ENCODE results near the gene DOCK2.

GRCh38 chr5:169591636-169592035, 45.4 kb upstream of the DOCK2 start:
- TF ChIP-seq POLR2A (IDR thresholded peaks at IDR 0.05; ENCODE audit: low read length) = no peak
- no peak for TF ChIP-seq MAX (IDR thresholded peaks at IDR 0.05)
- no peak for TF ChIP-seq RFX5 (IDR thresholded peaks at IDR 0.05)
- TF ChIP-seq CTCF (IDR thresholded peaks at IDR 0.05) = no peak
- TF ChIP-seq EP300 (IDR thresholded peaks at IDR 0.05) = no peak
- TF ChIP-seq BCL3 (IDR thresholded peaks at IDR 0.05) = no peak
- no peak for TF ChIP-seq ESRRA (IDR thresholded peaks at IDR 0.05; ENCODE audit: borderline replicate concordance, low read length)
- TF ChIP-seq BHLHE40 (IDR thresholded peaks at IDR 0.05; ENCODE audit: low read depth, low read length) = no peak
- TF ChIP-seq HOXA7 (CRISPR knock-in tag; IDR thresholded peaks at IDR 0.05) = no peak
- TF ChIP-seq KDM5A (IDR thresholded peaks at IDR 0.05) = no peak
- TF ChIP-seq NFE2L2 (conservative IDR thresholded peaks at IDR 0.05; ENCODE audit: low read length) = no peak

All from A549 (cell line).